A549 (cell line): ENCODE data around the gene TMEM171. TPM values are rescaled to one million over a fixed set of nuclear protein-coding genes. Genes with fewer than 3 reads are reported as not detected.

Experiments used
- ATAC-seq, 2 experiments: fragments of 200-7000 bp in 1 of 2; fragments of >200 bp in 1 of 2; cut with Nextera tagmentation in 1 of 2; cut with Tn5 transposase in 1 of 2; 3 replicates each; pipeline versions ENCODE4 v1.8.0 to v1.9.1; 2018 to 2020; ENCODE audit warnings: mild to moderate bottlenecking in 1 of 2, moderate library complexity in 1 of 2
- CTCF ChIA-PET: fragments of 300-600 bp; sonication (Branson Sonifier 250); formaldehyde crosslinking; extraction: SDS; loops from one replicate; lab custom pipeline; 2021; ENCODE audit warnings: antibody characterized with exemption, inconsistent platforms; lab: Yijun Ruan, JAX
- POLR2A ChIA-PET: fragments of 350-600 bp; formaldehyde crosslinking; extraction: SDS; loops from one replicate; lab custom pipeline; 2021; ENCODE audit warnings: antibody characterized with exemption, inconsistent platforms; lab: Yijun Ruan, JAX
- DNase-seq, 2 experiments: peaks; one replicate each; pipeline versions ENCODE4 v3.0.0 to v3.0.0-alpha.2; 2011 to 2016; ENCODE audit warnings: low read depth in 1 of 2, low spot score in 1 of 2
- FAIRE-seq: peaks from 2 replicates; lab custom pipeline; 2011; peaks lifted over from hg19 to GRCh38; lab: Jason Lieb, UNC
- H3K27ac ChIP-seq, 2 experiments: fragments of >200 bp; sonication (Bioruptor Twin); formaldehyde crosslinking; 3 replicates each; pipeline ENCODE4 v1.5.1; 2016 to 2017
- H3K4me1 ChIP-seq: fragments of >200 bp; sonication (Bioruptor Twin); formaldehyde crosslinking; 3 replicates; pipeline ENCODE4 v1.6.1; 2016
- H3K4me2 ChIP-seq: fragments of >200 bp; sonication (Bioruptor Twin); formaldehyde crosslinking; 3 replicates; pipeline ENCODE4 v1.6.1; 2016
- H3K4me3 ChIP-seq: fragments of >200 bp; sonication (Bioruptor Twin); formaldehyde crosslinking; 3 replicates; pipeline ENCODE4 v1.5.1; 2016
- H3K9me3 ChIP-seq: fragments of >200 bp; sonication (Bioruptor Twin); formaldehyde crosslinking; 3 replicates; pipeline ENCODE4 v1.6.1; 2016
- CBX8 ChIP-seq: fragments of 200-600 bp; sonication (generic); IDR thresholded peaks from 2 replicates; pipeline ENCODE4 v1.6.1; 2016
- CHD4 ChIP-seq: fragments of 200-600 bp; sonication (generic); IDR thresholded peaks from 2 replicates; pipeline ENCODE4 v1.6.1; 2016; ENCODE audit warnings: antibody characterized with exemption, mild to moderate bottlenecking, borderline replicate concordance
- EHF ChIP-seq: fragments of 250-450 bp; sonication (Bioruptor Pico); IDR thresholded peaks from 2 replicates; pipeline ENCODE4 v1.5.0; 2020; ENCODE audit warnings: mild to moderate bottlenecking
- ELK1 ChIP-seq: fragments of 150-350 bp; IDR thresholded peaks from 2 replicates; pipeline ENCODE4 v1.6.1; 2014; ENCODE audit warnings: low read depth, mild to moderate bottlenecking, low read length
- FOXS1 ChIP-seq: fragments of 250-450 bp; sonication (Bioruptor Pico); IDR thresholded peaks from 2 replicates; pipeline ENCODE4 v1.5.0; 2020; ENCODE audit warnings: mild to moderate bottlenecking, moderate library complexity
- GATA3 ChIP-seq: IDR thresholded peaks from 2 replicates; pipeline ENCODE4 v1.6.1; 2012; ENCODE audit warnings: borderline replicate concordance
- HDAC2 ChIP-seq: fragments of 200-600 bp; sonication (generic); IDR thresholded peaks from 2 replicates; pipeline ENCODE4 v1.6.1; 2016
- HOXB5 ChIP-seq: fragments of 250-450 bp; sonication (Bioruptor Pico); IDR thresholded peaks from 2 replicates; pipeline ENCODE4 v1.5.0; 2020; ENCODE audit warnings: mild to moderate bottlenecking, moderate library complexity
- JUNB ChIP-seq: fragments of >200 bp; sonication (Bioruptor Twin); formaldehyde crosslinking; IDR thresholded peaks from 2 replicates; pipeline ENCODE4 v1.6.1; 2016
- MAZ ChIP-seq: fragments of 150-350 bp; IDR thresholded peaks from 2 replicates; pipeline ENCODE4 v1.6.1; 2014; ENCODE audit warnings: antibody characterized with exemption, low read depth, low read length, borderline replicate concordance
- MYC ChIP-seq: IDR thresholded peaks from 2 replicates; pipeline ENCODE4 v1.6.1; 2012; ENCODE audit warnings: mild to moderate bottlenecking, inconsistent platforms, low read length, improper control_type of control experiment, borderline replicate concordance
- NFE2L2 ChIP-seq: fragments of 150-350 bp; conservative IDR thresholded peaks from 2 replicates; pipeline ENCODE4 v1.6.1; 2014; ENCODE audit warnings: low read length
- NPAS2 ChIP-seq: fragments of 250-450 bp; sonication (Bioruptor Pico); IDR thresholded peaks from 2 replicates; pipeline ENCODE4 v1.8.0; 2022; ENCODE audit warnings: mild to moderate bottlenecking, moderate library complexity, borderline replicate concordance
- PHF8 ChIP-seq: fragments of 200-600 bp; sonication (generic); IDR thresholded peaks from 2 replicates; pipeline ENCODE4 v1.6.1; 2016; ENCODE audit warnings: low read depth, mild to moderate bottlenecking, antibody characterized with exemption, moderate library complexity, borderline replicate concordance
- POLR2A ChIP-seq: IDR thresholded peaks from 2 replicates; pipeline ENCODE4 v1.6.1; 2012; ENCODE audit warnings: mild to moderate bottlenecking, low read length
- POLR2AphosphoS2 ChIP-seq: conservative IDR thresholded peaks from 2 replicates; pipeline ENCODE4 v1.6.1; 2012; ENCODE audit warnings: low read length, improper control_type of control experiment, inconsistent platforms
- REST ChIP-seq: fragments of 200-600 bp; sonication (generic); IDR thresholded peaks from 2 replicates; pipeline ENCODE4 v1.6.1; 2016; ENCODE audit warnings: antibody characterized with exemption, mild to moderate bottlenecking, moderate library complexity
- SREBF2 ChIP-seq: fragments of 450-650 bp; IDR thresholded peaks from 2 replicates; pipeline ENCODE4 v1.6.1; 2014; ENCODE audit warnings: mild to moderate bottlenecking, moderate library complexity
- TFCP2L1 ChIP-seq: fragments of 250-450 bp; sonication (Bioruptor Pico); IDR thresholded peaks from 2 replicates; pipeline ENCODE4 v1.5.0; 2021; ENCODE audit warnings: mild to moderate bottlenecking
- TP53 ChIP-seq: fragments of 250-450 bp; sonication (Bioruptor Pico); IDR thresholded peaks from 2 replicates; pipeline ENCODE4 v1.5.0; 2021; ENCODE audit warnings: mild to moderate bottlenecking, moderate library complexity
- USF2 ChIP-seq: fragments of 450-650 bp; IDR thresholded peaks from 2 replicates; pipeline ENCODE4 v1.6.1; 2014; ENCODE audit warnings: antibody characterized with exemption
- ZNF302 ChIP-seq: fragments of 250-450 bp; sonication (Bioruptor Pico); IDR thresholded peaks from 2 replicates; pipeline ENCODE4 v1.9.0; 2021; ENCODE audit warnings: inconsistent platforms, mild to moderate bottlenecking, moderate library complexity
- WGBS: methylation state at CpG from one replicate; pipeline ENCODE4 v1.1.6; 2017; ENCODE audit errors: missing lambda C conversion rate; 5-methylcytosine and 5-hydroxymethylcytosine counted together
- polyA plus RNA-seq, 4 experiments: library from polyadenylated mRNA; depleted of rRNA in 3 of 4; stranded (reverse); fragments of >200 nt; fragmentation: RNase III in 1 of 4; extraction: RNeasy Plus Mini Kit Qiagen cat#74134 plus additional on column Dnase treatment in 1 of 4; gene quantifications; 2 replicates in 3 of 4; 3 replicates in 1 of 4; pipeline ENCODE4 v1.2.3, GENCODE V29; 2011 to 2017

Gene TMEM171
- polyA plus RNA-seq, 2 of the 4 experiments (the other 2 are of a cell fraction): 1.5 to 6.7 TPM

GRCh38 chr5:73171495-73171894 lies 51.1 kb downstream of the TMEM171 start:
- no peak for ATAC-seq
- ChIA-PET CTCF (interaction anchor here (1.1 to 1.7 kb wide), 5 partner anchors 12 to 44 kb away, joined by 3 to 6 read pairs (median 4); no protein-coding TSS in a partner anchor), POLR2A (no interaction called here)
- no peak for TF ChIP-seq MYC
- no peak for TF ChIP-seq FOXS1 (CRISPR knock-in tag)
- no peak for TF ChIP-seq REST
- TF ChIP-seq MAZ: no peak
- TF ChIP-seq TP53: no peak
- TF ChIP-seq ZNF302: no peak
- no peak for TF ChIP-seq CHD4
- TF ChIP-seq USF2: no peak
- TF ChIP-seq SREBF2: no peak
- TF ChIP-seq GATA3: no peak
- no peak for TF ChIP-seq HOXB5 (CRISPR knock-in tag)
- no peaks in the 10 kb centered on the region for H3K4me1 ChIP-seq
- no peak for DNase-seq
- peaks cover 9% of the 10 kb centered on the region for H3K9me3 ChIP-seq
- no peak overlapping the region for H3K4me2 ChIP-seq
- no peak for FAIRE-seq
- H3K4me3 ChIP-seq: no peak overlapping the region
- no peak overlapping the region for H3K27ac ChIP-seq

- POLR2A ChIA-PET: no interaction called here
- H3K4me2 ChIP-seq: no peak within 1 kb of the TSS
- ATAC-seq: no peak
- 93% methylated on average over 4 of the region's 5 CpGs for WGBS
- DNase-seq: no peak
- TF ChIP-seq JUNB (no peak), NPAS2 (CRISPR knock-in tag) (no peak), POLR2AphosphoS2 (no peak), EHF (no peak), POLR2A (no peak; the same call in 1 of the 2 replicates), CBX8 (no peak)
- TF ChIP-seq, all 56 proteins: peak for 0
- Histone ChIP-seq H3K4me1 (no peaks in the 10 kb centered on the region), H3K4me3 (no peak within 1 kb of the TSS), H3K27ac (no peak within 1 kb of the TSS), H3K9me3 (peaks cover 9% of the 10 kb centered on the region)
- CTCF ChIA-PET: interaction anchor here (1.0 to 1.1 kb wide), 3 partner anchors 29 to 87 kb away, joined by 3 read pairs; no protein-coding TSS in a partner anchor
- no peak for FAIRE-seq
These were observed 52.6 kb downstream of the TMEM171 start, which contains the start of gene TMEM174 for GRCh38 chr5:73172951-73173350. TSS of gene TMEM174 (plus strand) at chr5:73173193. CDS start at chr5:73173244, 51 bp downstream.

GRCh38 chr5:73174100-73174815 lies 53.9 kb downstream of the TMEM171 start:
- 52% methylated on average over 8 of the region's 8 CpGs for WGBS
- no peak overlapping the region for H3K4me2 ChIP-seq
- CTCF ChIA-PET: interaction anchor here (1.1 to 1.2 kb wide), 2 partner anchors 12 to 27 kb away, joined by 3 read pairs; no protein-coding TSS in a partner anchor
- no peak overlapping the region for H3K4me3 ChIP-seq
- POLR2A ChIA-PET: no interaction called here
- peaks cover 9% of the 10 kb centered on the region for H3K9me3 ChIP-seq
- FAIRE-seq (no peak), ATAC-seq (no peak), DNase-seq (no peak)
- H3K4me1 ChIP-seq: no peaks in the 10 kb centered on the region
- no peak overlapping the region for H3K27ac ChIP-seq
- TF ChIP-seq ELK1 (no peak), HDAC2 (no peak), NFE2L2 (no peak), TFCP2L1 (CRISPR knock-in tag) (no peak), PHF8 (no peak)
